Central memory CD4-positive, alpha-beta T cell (primary cell): ENCODE results near the gene CAMK2G.
A peak's percentile ranks its signal among the peaks of the same experiment; 100 is the strongest.
"Not testable (repeated sequence)": the region's sequence is repeated elsewhere in the genome, so short reads cannot be mapped to it uniquely, and the experiment has no call there.

Experiments used
- DNase-seq: peaks from one replicate; pipeline ENCODE4 v3.0.0; 2022

The CAMK2G gene

GRCh38 chr10:73902351-73902750, 28.0 kb upstream of the CAMK2G start:
- no peak for DNase-seq

- no peak for DNase-seq
Measured at GRCh38 chr10:73901261-73901660, 26.9 kb upstream of the CAMK2G start.

GRCh38 chr10:73900064-73900463, 25.7 kb upstream of the CAMK2G start:
- DNase-seq: no peak

GRCh38 chr10:73899423-73899822, 25.1 kb upstream of the CAMK2G start:
- DNase-seq: no peak

GRCh38 chr10:73898730-73899410, 24.5 kb upstream of the CAMK2G start:
- no peak for DNase-seq

GRCh38 chr10:73897693-73898092, 23.3 kb upstream of the CAMK2G start:
- no peak for DNase-seq

- DNase-seq: not testable (repeated sequence)
Measured at GRCh38 chr10:73895381-73895780, 21.0 kb upstream of the CAMK2G start.

GRCh38 chr10:73894245-73894971, 20.1 kb upstream of the CAMK2G start:
- DNase-seq: no peak

- DNase-seq: no peak
Measured at GRCh38 chr10:73893426-73893825, 19.1 kb upstream of the CAMK2G start.

- DNase-seq: no peak
Measured at GRCh38 chr10:73892310-73893030, 18.1 kb upstream of the CAMK2G start.

GRCh38 chr10:73891540-73891939, 17.2 kb upstream of the CAMK2G start:
- no peak for DNase-seq

- not testable (repeated sequence) for DNase-seq
Measured at GRCh38 chr10:73890830-73891229, 16.5 kb upstream of the CAMK2G start.

- DNase-seq: no peak
Measured at GRCh38 chr10:73890261-73890660, 15.9 kb upstream of the CAMK2G start.

GRCh38 chr10:73889416-73889815, 15.1 kb upstream of the CAMK2G start:
- not testable (repeated sequence) for DNase-seq

GRCh38 chr10:73889014-73889413, 14.7 kb upstream of the CAMK2G start:
- no peak for DNase-seq

GRCh38 chr10:73888514-73888913, 14.2 kb upstream of the CAMK2G start:
- DNase-seq: no peak

- no peak for DNase-seq
Measured at GRCh38 chr10:73887294-73888039, 13.1 kb upstream of the CAMK2G start.

GRCh38 chr10:73886661-73887293, 12.4 kb upstream of the CAMK2G start:
- DNase-seq: no peak

GRCh38 chr10:73886085-73886529, 11.8 kb upstream of the CAMK2G start:
- DNase-seq: peak; percentile 63

GRCh38 chr10:73884017-73884416, 9.7 kb upstream of the CAMK2G start:
- DNase-seq: no peak

- no peak for DNase-seq
Measured at GRCh38 chr10:73881221-73881919, 7.0 kb upstream of the CAMK2G start.
